ENCODE data around the gene RNF169. TPM values are rescaled to one million over a fixed set of nuclear protein-coding genes. Genes with fewer than 3 reads are reported as not detected.
A peak's percentile ranks its signal among the peaks of the same experiment; 100 is the strongest.

Gene RNF169
- total RNA-seq, 1 donor from 2014 or later = 24.0 TPM

DNA sequence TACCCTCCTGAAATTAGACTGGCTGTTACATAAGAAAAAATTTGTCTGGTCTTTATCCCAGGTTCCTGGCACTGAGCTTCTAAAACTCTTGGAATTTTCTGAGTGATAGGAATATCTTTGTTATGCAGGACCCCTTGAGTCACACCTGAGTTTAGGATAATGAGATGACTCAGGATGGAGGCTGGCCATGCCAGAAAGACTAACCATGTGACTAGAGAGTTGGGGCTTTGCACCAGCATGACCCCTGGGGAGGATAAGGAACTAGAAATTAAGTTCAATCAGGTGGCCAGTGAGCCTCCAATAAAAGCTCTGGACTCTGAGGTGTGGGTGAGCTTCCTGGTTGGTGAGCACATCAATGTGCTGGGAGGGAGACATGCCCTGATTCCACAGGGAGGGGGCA lies 112.1 kb downstream of the RNF169 start:
- TF ChIP-seq, protein P1, sequence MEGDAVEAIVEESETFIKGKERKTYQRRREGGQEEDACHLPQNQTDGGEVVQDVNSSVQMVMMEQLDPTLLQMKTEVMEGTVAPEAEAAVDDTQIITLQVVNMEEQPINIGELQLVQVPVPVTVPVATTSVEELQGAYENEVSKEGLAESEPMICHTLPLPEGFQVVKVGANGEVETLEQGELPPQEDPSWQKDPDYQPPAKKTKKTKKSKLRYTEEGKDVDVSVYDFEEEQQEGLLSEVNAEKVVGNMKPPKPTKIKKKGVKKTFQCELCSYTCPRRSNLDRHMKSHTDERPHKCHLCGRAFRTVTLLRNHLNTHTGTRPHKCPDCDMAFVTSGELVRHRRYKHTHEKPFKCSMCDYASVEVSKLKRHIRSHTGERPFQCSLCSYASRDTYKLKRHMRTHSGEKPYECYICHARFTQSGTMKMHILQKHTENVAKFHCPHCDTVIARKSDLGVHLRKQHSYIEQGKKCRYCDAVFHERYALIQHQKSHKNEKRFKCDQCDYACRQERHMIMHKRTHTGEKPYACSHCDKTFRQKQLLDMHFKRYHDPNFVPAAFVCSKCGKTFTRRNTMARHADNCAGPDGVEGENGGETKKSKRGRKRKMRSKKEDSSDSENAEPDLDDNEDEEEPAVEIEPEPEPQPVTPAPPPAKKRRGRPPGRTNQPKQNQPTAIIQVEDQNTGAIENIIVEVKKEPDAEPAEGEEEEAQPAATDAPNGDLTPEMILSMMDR (IDR thresholded peaks at IDR 0.05; ENCODE audit: unreplicated experiment) = no peak
- no peak overlapping the region for H3K27ac Mint-ChIP-seq
- H3K9me3 Mint-ChIP-seq (ENCODE audit: low read depth) = peaks cover 8% of the 10 kb centered on the region
- no peak overlapping the region for H3K4me3 Mint-ChIP-seq (ENCODE audit: low read depth)
- H3K4me1 Mint-ChIP-seq (ENCODE audit: low read depth) = peaks cover 7% of the 10 kb centered on the region
- no peak for DNase-seq (ENCODE audit: low spot score, unreplicated experiment)
- peaks cover 62% of the 10 kb centered on the region for H3K36me3 Mint-ChIP-seq (ENCODE audit: insufficient read depth)
- no peaks in the 10 kb centered on the region for H3K27me3 Mint-ChIP-seq

DNA sequence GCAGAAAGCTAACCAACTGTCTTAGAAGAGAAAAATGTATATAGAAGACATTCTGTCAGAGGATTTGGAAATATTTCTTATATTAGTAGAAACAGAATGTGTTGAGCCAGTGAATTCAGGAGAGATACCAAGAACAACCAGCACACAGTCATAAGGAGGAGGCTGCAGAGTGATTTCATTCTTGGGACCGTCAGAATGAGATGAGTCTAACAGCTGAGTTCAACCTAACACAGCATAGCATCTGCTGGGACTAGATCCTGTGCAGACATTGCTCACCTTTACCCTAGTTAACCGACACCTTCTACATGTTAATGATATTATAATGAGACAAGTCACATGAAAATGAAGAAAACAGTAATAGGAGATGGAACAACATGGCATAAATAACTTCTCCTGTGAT lies 114.8 kb downstream of the RNF169 start:
- TF ChIP-seq, protein P1 (IDR thresholded peaks at IDR 0.05; ENCODE audit: unreplicated experiment) = no peak
- Mint-ChIP-seq H3K27ac (no peak overlapping the region), H3K4me1 (ENCODE audit: low read depth) (no peaks in the 10 kb centered on the region), H3K36me3 (ENCODE audit: insufficient read depth) (peaks cover 85% of the 10 kb centered on the region), H3K9me3 (ENCODE audit: low read depth) (peaks cover 29% of the 10 kb centered on the region), H3K4me3 (ENCODE audit: low read depth) (no peak overlapping the region), H3K27me3 (no peaks in the 10 kb centered on the region)
- no peak for DNase-seq (ENCODE audit: low spot score, unreplicated experiment)

DNA sequence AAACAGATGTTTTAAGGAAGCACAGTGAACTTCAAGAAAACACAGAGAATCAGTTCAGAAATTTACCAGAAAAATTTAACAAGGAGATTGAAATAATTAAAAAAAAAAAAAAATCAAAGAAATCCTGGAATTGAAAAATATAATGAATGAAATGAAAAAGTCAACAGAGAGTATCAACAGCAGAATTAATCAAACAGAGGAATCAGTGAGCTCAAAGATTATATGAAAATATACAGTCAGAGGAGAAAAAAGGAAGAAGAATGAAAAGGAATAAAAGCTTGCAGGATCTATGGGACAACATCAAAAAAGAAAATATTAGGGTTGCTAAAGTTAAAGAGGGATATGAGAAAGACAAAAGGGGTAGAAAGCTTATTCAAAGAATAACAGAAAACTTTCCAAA lies 117.9 kb downstream of the RNF169 start:
- H3K36me3 Mint-ChIP-seq (ENCODE audit: insufficient read depth) = peaks cover 87% of the 10 kb centered on the region
- H3K27ac Mint-ChIP-seq = peak overlapping the region; percentile 62
- TF ChIP-seq, protein P1 (IDR thresholded peaks at IDR 0.05; ENCODE audit: unreplicated experiment) = no peak
- DNase-seq (ENCODE audit: low spot score, unreplicated experiment) = no peak
- H3K27me3 Mint-ChIP-seq = no peaks in the 10 kb centered on the region
- no peak overlapping the region for H3K4me3 Mint-ChIP-seq (ENCODE audit: low read depth)
- H3K4me1 Mint-ChIP-seq (ENCODE audit: low read depth) = no peaks in the 10 kb centered on the region
- H3K9me3 Mint-ChIP-seq (ENCODE audit: low read depth) = peaks cover 54% of the 10 kb centered on the region

DNA sequence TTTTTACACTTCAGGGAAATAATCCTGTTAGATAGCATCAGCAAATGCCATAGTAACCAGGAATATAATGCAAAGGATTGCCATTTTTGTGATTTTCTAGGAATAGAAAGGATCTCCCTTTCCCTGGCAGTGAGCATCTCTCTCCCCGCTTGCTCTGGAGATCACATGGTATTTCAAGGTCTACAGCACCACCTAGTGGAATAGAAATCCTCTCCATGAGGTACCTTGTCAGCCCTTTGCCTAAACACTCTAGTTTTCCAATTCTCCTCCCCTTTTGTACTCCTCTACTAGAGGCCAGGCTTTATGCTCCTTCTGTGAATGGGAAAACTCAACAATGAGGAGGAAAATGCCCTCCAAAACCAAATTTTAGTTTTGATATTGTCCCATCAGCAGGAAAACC lies 121.8 kb downstream of the RNF169 start:
- Mint-ChIP-seq H3K9me3 (ENCODE audit: low read depth) (peaks cover 75% of the 10 kb centered on the region), H3K27me3 (no peaks in the 10 kb centered on the region), H3K27ac (no peak overlapping the region), H3K4me3 (ENCODE audit: low read depth) (no peak overlapping the region), H3K36me3 (ENCODE audit: insufficient read depth) (peaks cover 86% of the 10 kb centered on the region), H3K4me1 (ENCODE audit: low read depth) (no peaks in the 10 kb centered on the region)
- TF ChIP-seq, protein P1 (IDR thresholded peaks at IDR 0.05; ENCODE audit: unreplicated experiment) = no peak
- no peak for DNase-seq (ENCODE audit: low spot score, unreplicated experiment)

DNA sequence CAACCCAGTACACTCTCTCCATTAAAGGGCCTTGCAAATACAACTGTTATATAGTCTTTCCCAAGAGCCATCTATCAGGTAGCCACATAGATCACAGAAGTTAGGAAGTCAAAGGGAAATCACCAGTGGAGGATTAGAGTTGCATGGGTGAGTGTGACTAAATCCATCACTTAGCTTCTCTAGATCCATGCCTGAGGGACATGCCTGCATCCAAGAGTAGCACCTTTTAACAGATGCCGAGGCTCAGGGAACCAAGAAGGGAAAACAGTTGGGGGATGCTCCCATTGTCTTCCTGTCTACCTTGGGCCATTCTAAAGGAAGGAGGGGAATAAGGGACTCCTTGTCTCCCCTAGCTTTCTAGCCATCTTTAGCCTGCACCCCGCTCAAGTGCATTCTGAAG lies 122.4 kb downstream of the RNF169 start:
- Mint-ChIP-seq H3K4me3 (ENCODE audit: low read depth) (no peak overlapping the region), H3K36me3 (ENCODE audit: insufficient read depth) (peaks cover 83% of the 10 kb centered on the region), H3K9me3 (ENCODE audit: low read depth) (peaks cover 70% of the 10 kb centered on the region), H3K27me3 (no peaks in the 10 kb centered on the region), H3K27ac (no peak overlapping the region), H3K4me1 (ENCODE audit: low read depth) (no peaks in the 10 kb centered on the region)
- TF ChIP-seq, protein P1 (IDR thresholded peaks at IDR 0.05; ENCODE audit: unreplicated experiment) = no peak
- no peak for DNase-seq (ENCODE audit: low spot score, unreplicated experiment)
